MM.1S (cell line): Measurements from ENCODE around the gene PUM1.

Experiments used
- EZH2 ChIP-seq: fragments of 300-600 bp; sonication (generic); optimal IDR thresholded peaks from 2 replicates; pipeline ENCODE3; 2017; ENCODE audit warnings: low read depth, mild to moderate bottlenecking, antibody characterized with exemption, low read length, mixed read lengths
- TF ChIP-seq, protein P1 (sequence below): fragments of 300-600 bp; sonication (generic); IDR thresholded peaks from 2 replicates; pipeline ENCODE4 v1.5.1; 2016; ENCODE audit warnings: antibody characterized with exemption, low read length, mixed read lengths

DNA sequence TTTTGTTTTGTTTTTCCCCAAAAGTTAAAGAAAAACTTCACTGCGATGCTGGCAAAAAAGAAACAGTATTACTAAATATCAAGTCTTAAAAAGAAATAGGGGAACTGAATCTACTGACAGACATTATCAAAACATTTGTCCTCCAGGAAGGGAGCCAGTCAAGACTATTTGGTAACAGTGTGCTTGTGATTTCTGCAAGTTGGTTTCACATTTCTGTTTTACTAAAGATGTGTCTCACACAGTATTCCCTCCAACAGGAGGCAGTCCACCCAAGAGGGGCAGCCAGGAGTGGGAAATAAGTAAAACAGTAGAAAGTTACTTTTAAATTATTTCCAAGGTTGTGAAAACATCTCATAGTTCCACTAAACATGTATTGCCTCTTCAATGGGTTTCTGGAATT, 82.6 kb downstream of the PUM1 start:
- TF ChIP-seq, protein P1, sequence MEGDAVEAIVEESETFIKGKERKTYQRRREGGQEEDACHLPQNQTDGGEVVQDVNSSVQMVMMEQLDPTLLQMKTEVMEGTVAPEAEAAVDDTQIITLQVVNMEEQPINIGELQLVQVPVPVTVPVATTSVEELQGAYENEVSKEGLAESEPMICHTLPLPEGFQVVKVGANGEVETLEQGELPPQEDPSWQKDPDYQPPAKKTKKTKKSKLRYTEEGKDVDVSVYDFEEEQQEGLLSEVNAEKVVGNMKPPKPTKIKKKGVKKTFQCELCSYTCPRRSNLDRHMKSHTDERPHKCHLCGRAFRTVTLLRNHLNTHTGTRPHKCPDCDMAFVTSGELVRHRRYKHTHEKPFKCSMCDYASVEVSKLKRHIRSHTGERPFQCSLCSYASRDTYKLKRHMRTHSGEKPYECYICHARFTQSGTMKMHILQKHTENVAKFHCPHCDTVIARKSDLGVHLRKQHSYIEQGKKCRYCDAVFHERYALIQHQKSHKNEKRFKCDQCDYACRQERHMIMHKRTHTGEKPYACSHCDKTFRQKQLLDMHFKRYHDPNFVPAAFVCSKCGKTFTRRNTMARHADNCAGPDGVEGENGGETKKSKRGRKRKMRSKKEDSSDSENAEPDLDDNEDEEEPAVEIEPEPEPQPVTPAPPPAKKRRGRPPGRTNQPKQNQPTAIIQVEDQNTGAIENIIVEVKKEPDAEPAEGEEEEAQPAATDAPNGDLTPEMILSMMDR, result peak; percentile 8; the same call in 1 of the 2 replicates
- TF ChIP-seq EZH2, result no peak
